Pancreas (tissue), 10 donors: Measurements from ENCODE around the gene NUP54. TPM values are rescaled to one million over a fixed set of nuclear protein-coding genes. Genes with fewer than 3 reads are reported as not detected.

Experiments
- ATAC-seq, 4 donors: fragments of 200-7000 bp; cut with Tn5 transposase; one replicate each; pipeline versions ENCODE4 v1.8.0 to v1.9.1; 2020; ENCODE audit warnings: mild to moderate bottlenecking in 4 of 4, moderate library complexity in 4 of 4
- DNase-seq, 6 donors: peaks; one replicate each; pipeline ENCODE4 v3.0.0-alpha.2; 2020
- FAIRE-seq: peaks from 2 replicates; lab custom pipeline; 2012; peaks lifted over from hg19 to GRCh38; lab: Jason Lieb, UNC
- H3K27ac ChIP-seq, 4 donors: fragments of 200-600 bp; sonication (generic); 1 replicate in 3 of 4; 2 replicates in 1 of 4; pipeline versions ENCODE4 v1.5.0 to v1.8.0; 2020
- H3K27me3 ChIP-seq, 4 donors: fragments of 200-600 bp; one replicate each; pipeline ENCODE4 v1.8.0; 2021
- H3K36me3 ChIP-seq, 3 donors: fragments of 200-600 bp; sonication (generic) in 1 of 3; one replicate each; pipeline versions ENCODE4 v1.5.0 to v1.8.0; 2020 to 2021
- H3K4me1 ChIP-seq, 3 donors: fragments of 200-600 bp; one replicate each; pipeline ENCODE4 v1.8.0; 2021
- H3K4me3 ChIP-seq, 4 donors: fragments of 200-600 bp; sonication (generic) in 2 of 4; one replicate each; pipeline versions ENCODE4 v1.5.0 to v1.8.0; 2020 to 2021
- H3K9me3 ChIP-seq, 4 donors: fragments of 200-600 bp; one replicate each; pipeline ENCODE4 v1.8.0; 2021
- CTCF ChIP-seq, 4 donors: fragments of 200-600 bp; sonication (generic) in 3 of 4; IDR thresholded peaks; one replicate each; pipeline versions ENCODE4 v1.5.0 to v1.8.0; 2021; ENCODE audit warnings: antibody characterized with exemption in 4 of 4
- WGBS, 2 donors: extraction: QIAGEN DNeasy Blood & Tissue Kit; methylation state at CpG; one replicate each; pipeline ENCODE4 v1.1.7; 2013; 5-methylcytosine and 5-hydroxymethylcytosine counted together
- intact Hi-C, 3 donors: fragments of 100-400 bp; cut with DNase I; formaldehyde crosslinking; loops; one replicate each; pipeline versions ENCODE4 v1.11.1 to v1.14.2; 2022
- polyA plus RNA-seq, 2 donors: library from polyadenylated mRNA; stranded (reverse); fragments of 200-250 nt; gene quantifications; one replicate each; pipeline ENCODE4 v1.2.3, GENCODE V29; 2013
- total RNA-seq, 6 donors: library from RNA; stranded (reverse); fragmentation: NEBNext Ultra II Directional in 4 of 6; extraction: Animal tissue kit (Norgen Biotek cat#: 25700) in 4 of 6; gene quantifications; one replicate each; pipeline versions ENCODE4 v1.2.1 to v1.2.4, GENCODE V29; 2021 to 2023
- donor health status: healthy with polysubstance abuse.
- donor health status: DM: no; HTN: no; CAD: no; lungs with moderate emphysema.
- donor health status: DM: no; HTN: no; CAD: no.
- donor health status: control.
- donor health status: control.
- donor health status: Bipolar disorder and iron deficiency.
- donor health status: DM: yes; HTN: yes; CAD: no.
- donor health status: DM: no; HTN: no; CAD: no.
- donor health status: DM: no; HTN: no; CAD: no.
- donor health status: DM: yes; HTN: yes; CAD: no.

The NUP54 gene
- total and polyA plus RNA-seq, 8 donors = 15.6 to 21.7 (median 19.2) TPM

- FAIRE-seq = no peak
- ATAC-seq = no peak
- Histone ChIP-seq H3K9me3 (no peaks in the 10 kb centered on the region), H3K36me3 (peaks cover 0 to 11% (median 0%) of the 10 kb centered on the region in 3 donors), H3K27me3 (no peaks in the 10 kb centered on the region), H3K4me1 (peaks cover 0 to 19% (median 15%) of the 10 kb centered on the region in 3 donors), H3K4me3 (no peak overlapping the region), H3K27ac (no peak overlapping the region)
- intact Hi-C loops = no loop called here
- 94 to 95% methylated on average over 3 of the region's 3 CpGs for WGBS, 2 donors
- DNase-seq = no peak
- no peak for TF ChIP-seq CTCF (IDR thresholded peaks at IDR 0.05)
Measured at GRCh38 chr4:76141241-76141640, 7.0 kb downstream of the NUP54 start.

DNA sequence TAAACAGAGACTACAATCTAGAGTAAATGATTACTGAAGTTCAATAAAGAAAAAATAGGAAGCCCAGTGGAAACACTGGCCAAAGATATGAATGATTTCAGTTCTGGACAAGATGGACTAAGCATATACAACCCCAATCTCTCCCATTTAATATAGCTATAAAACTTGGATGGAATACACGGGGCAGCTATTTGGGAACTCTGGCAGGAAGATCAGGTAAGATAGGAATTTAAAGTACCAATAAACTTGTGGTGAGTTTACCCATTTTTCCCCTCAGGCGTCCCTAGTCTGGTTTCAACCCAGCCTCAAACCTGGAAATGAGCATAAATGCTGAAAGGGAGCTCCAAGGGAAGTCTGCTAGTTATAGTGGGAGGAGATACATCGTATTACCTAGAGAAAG lies 20.4 kb downstream of the NUP54 start:
- 93 to 94% methylated on average over 3 of the region's 3 CpGs for WGBS, 2 donors
- Histone ChIP-seq H3K36me3 (peaks cover 0 to 26% (median 8%) of the 10 kb centered on the region in 3 donors), H3K4me3 (no peak overlapping the region), H3K9me3 (no peaks in the 10 kb centered on the region), H3K27ac (no peak overlapping the region), H3K4me1 (peaks cover 0 to 7% (median 0%) of the 10 kb centered on the region in 3 donors), H3K27me3 (no peaks in the 10 kb centered on the region)
- DNase-seq (no peak), FAIRE-seq (no peak), ATAC-seq (no peak)
- intact Hi-C loops = no loop called here
- TF ChIP-seq CTCF (IDR thresholded peaks at IDR 0.05) = no peak

DNA sequence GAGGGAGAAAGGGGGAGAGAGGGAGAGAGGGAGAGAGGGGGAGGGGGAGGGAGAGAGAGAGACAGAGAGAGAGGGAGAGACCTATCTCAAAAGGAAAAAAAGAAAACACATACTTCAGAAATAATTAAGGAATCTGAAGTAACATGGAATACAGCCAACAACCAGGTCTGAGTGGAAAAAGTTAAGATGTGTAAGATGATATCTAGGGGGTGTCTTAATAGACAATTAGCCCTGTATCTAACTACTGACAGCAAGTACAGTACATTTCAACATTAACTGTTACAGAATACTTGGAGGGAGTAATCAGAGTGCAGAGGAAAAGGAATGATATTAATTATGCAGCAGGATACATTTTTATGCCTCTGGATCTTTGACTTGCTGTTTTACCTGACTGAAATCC lies 22.4 kb downstream of the NUP54 start:
- DNase-seq (no peak), ATAC-seq (no peak), FAIRE-seq (no peak)
- no peak overlapping the region for H3K4me3 ChIP-seq
- peaks cover 0 to 20% (median 8%) of the 10 kb centered on the region in 3 donors for H3K36me3 ChIP-seq
- no peaks in the 10 kb centered on the region for H3K9me3 ChIP-seq
- peaks cover 0 to 7% (median 0%) of the 10 kb centered on the region in 3 donors for H3K4me1 ChIP-seq
- no peaks in the 10 kb centered on the region for H3K27me3 ChIP-seq
- intact Hi-C loops = no loop called here
- no peak overlapping the region for H3K27ac ChIP-seq
- TF ChIP-seq CTCF (IDR thresholded peaks at IDR 0.05) = no peak

- intact Hi-C loops = no loop called here
- Histone ChIP-seq H3K27ac (no peak overlapping the region), H3K4me3 (no peak overlapping the region), H3K27me3 (no peaks in the 10 kb centered on the region), H3K36me3 (peaks cover 0 to 38% (median 0%) of the 10 kb centered on the region in 3 donors), H3K9me3 (no peaks in the 10 kb centered on the region), H3K4me1 (no peaks in the 10 kb centered on the region)
- FAIRE-seq = no peak
- no peak for TF ChIP-seq CTCF (IDR thresholded peaks at IDR 0.05)
- DNase-seq = no peak
- WGBS, 2 donors = 47 to 54% methylated on average over 4 of the region's 4 CpGs
- peak in 3 of 4 donors; percentile 37 to 62 (median 43) for ATAC-seq
Measured at GRCh38 chr4:76120199-76120598, 28.0 kb downstream of the NUP54 start.

- H3K36me3 ChIP-seq = peaks cover 0 to 41% (median 0%) of the 10 kb centered on the region in 3 donors
- DNase-seq (no peak), FAIRE-seq (no peak), ATAC-seq (no peak)
- H3K9me3 ChIP-seq = no peaks in the 10 kb centered on the region
- no peaks in the 10 kb centered on the region for H3K4me1 ChIP-seq
- H3K27me3 ChIP-seq = no peaks in the 10 kb centered on the region
- no peak overlapping the region for H3K4me3 ChIP-seq
- TF ChIP-seq CTCF (IDR thresholded peaks at IDR 0.05) = no peak
- no peak overlapping the region for H3K27ac ChIP-seq
- 96 to 98% methylated on average over 5 of the region's 5 CpGs for WGBS, 2 donors
- intact Hi-C loops = no loop called here
Measured at GRCh38 chr4:76117536-76117935, 30.7 kb downstream of the NUP54 start.
